SK-N-SH treated with all-trans-retinoic acid at 6 μM for 48 hours (cell line): ENCODE measurements around the gene AKNA.

Experiments
- BACH2 ChIP-seq: fragments of 250-450 bp; sonication (Bioruptor Pico); IDR thresholded peaks from 2 replicates; pipeline ENCODE4 v1.9.0; 2021; ENCODE audit warnings: mild to moderate bottlenecking, borderline replicate concordance
- ESRRG ChIP-seq: fragments of 250-450 bp; sonication (Bioruptor Pico); IDR thresholded peaks from 2 replicates; pipeline ENCODE4 v1.6.1; 2021; ENCODE audit warnings: mild to moderate bottlenecking
- PATZ1 ChIP-seq: fragments of 250-450 bp; sonication (Bioruptor Pico); IDR thresholded peaks from 2 replicates; pipeline ENCODE4 v1.8.0; 2020; ENCODE audit warnings: mild to moderate bottlenecking, moderate library complexity, borderline replicate concordance
- POU6F1 ChIP-seq: fragments of 250-450 bp; sonication (Bioruptor Pico); IDR thresholded peaks from 2 replicates; pipeline ENCODE4 v1.8.0; 2021; ENCODE audit warnings: low read depth, mild to moderate bottlenecking, moderate library complexity, borderline replicate concordance
- PPARA ChIP-seq: fragments of 250-450 bp; sonication (Bioruptor Pico); IDR thresholded peaks from 2 replicates; pipeline ENCODE4 v1.5.0; 2020; ENCODE audit warnings: mild to moderate bottlenecking, borderline replicate concordance
- RARB ChIP-seq: fragments of 250-450 bp; sonication (Bioruptor Pico); IDR thresholded peaks from 2 replicates; pipeline ENCODE4 v1.8.0; 2021; ENCODE audit warnings: mild to moderate bottlenecking, moderate library complexity
- SNAI2 ChIP-seq: fragments of 250-450 bp; sonication (Bioruptor Pico); IDR thresholded peaks from 2 replicates; pipeline ENCODE4 v1.5.0; 2020; ENCODE audit warnings: mild to moderate bottlenecking, moderate library complexity
- ZFP30 ChIP-seq: fragments of 450-650 bp; formaldehyde crosslinking; IDR thresholded peaks from 2 replicates; pipeline ENCODE4 v1.5.0; 2022; ENCODE audit warnings: mild to moderate bottlenecking, moderate library complexity

DNA sequence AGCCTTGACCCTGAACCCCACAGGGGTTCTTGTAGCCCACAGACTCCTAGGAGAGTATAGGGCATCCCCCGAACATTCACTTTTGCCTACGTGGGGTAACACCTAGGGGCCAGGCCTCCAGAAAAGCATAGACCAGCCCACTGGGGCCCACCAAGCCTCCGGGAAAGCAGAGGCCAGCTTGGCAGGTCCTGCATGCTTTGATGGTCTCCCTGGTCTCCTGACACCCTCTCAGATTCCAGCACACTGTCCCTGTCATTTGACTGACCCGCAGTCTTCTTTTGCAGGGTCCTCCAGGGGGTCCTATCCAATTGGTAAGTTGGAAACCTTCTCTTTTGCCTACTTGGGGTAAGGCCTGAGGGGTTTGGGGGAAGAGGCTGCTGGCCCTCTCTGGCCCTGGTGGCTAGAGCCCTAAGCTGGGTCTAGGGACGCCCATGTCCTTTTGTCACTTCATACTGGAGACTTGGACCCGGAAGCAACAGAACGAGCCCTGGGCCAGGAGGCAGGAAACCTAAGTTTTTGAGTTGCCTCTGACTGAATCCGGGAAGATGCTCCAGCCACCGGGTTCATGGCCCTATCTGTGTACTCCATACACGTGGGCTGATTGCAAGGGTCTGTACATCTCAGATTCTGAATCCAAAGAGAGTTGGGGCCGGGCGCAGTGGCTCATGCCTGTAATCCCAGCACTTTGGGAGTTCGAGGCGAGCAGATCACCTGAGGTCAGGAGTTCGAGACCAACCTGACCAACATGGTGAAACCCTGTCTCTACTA, 85.8 kb downstream of the AKNA start:
- TF ChIP-seq SNAI2 (CRISPR knock-in tag) (no peak), ZFP30 (CRISPR knock-in tag) (no peak), PATZ1 (no peak), PPARA (CRISPR knock-in tag) (no peak), BACH2 (CRISPR knock-in tag) (no peak), POU6F1 (no peak), ESRRG (CRISPR knock-in tag) (no peak), RARB (CRISPR knock-in tag) (no peak)
